Measurements from ENCODE around the gene TAS2R41.

TAS2R41 gene, protein sequence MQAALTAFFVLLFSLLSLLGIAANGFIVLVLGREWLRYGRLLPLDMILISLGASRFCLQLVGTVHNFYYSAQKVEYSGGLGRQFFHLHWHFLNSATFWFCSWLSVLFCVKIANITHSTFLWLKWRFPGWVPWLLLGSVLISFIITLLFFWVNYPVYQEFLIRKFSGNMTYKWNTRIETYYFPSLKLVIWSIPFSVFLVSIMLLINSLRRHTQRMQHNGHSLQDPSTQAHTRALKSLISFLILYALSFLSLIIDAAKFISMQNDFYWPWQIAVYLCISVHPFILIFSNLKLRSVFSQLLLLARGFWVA

DNA sequence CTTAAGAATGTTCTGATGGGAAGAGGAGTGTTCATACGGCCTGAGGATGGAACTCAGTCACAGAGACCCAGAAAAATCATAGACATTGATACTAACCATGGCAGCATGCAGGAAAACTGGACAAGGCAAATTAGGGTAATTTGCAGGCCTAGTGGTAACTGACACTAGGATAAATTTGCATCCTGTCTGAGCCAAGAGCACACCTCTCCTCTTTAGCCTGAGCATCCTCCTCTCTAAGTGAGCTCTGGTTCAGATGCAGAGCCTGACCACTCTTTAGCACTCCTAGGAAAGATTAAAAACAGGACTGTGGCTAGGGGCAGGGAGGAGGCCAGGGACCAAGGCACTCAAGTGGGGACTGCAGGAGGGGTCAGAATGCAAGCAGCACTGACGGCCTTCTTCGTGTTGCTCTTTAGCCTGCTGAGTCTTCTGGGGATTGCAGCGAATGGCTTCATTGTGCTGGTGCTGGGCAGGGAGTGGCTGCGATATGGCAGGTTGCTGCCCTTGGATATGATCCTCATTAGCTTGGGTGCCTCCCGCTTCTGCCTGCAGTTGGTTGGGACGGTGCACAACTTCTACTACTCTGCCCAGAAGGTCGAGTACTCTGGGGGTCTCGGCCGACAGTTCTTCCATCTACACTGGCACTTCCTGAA is at the start of gene TAS2R41:
TSS of gene TAS2R41 (plus strand) at position 373 of the 650 bp plus-strand sequence. CDS start at position 373, 0 bp downstream.
- DNase-seq = no peak

DNA sequence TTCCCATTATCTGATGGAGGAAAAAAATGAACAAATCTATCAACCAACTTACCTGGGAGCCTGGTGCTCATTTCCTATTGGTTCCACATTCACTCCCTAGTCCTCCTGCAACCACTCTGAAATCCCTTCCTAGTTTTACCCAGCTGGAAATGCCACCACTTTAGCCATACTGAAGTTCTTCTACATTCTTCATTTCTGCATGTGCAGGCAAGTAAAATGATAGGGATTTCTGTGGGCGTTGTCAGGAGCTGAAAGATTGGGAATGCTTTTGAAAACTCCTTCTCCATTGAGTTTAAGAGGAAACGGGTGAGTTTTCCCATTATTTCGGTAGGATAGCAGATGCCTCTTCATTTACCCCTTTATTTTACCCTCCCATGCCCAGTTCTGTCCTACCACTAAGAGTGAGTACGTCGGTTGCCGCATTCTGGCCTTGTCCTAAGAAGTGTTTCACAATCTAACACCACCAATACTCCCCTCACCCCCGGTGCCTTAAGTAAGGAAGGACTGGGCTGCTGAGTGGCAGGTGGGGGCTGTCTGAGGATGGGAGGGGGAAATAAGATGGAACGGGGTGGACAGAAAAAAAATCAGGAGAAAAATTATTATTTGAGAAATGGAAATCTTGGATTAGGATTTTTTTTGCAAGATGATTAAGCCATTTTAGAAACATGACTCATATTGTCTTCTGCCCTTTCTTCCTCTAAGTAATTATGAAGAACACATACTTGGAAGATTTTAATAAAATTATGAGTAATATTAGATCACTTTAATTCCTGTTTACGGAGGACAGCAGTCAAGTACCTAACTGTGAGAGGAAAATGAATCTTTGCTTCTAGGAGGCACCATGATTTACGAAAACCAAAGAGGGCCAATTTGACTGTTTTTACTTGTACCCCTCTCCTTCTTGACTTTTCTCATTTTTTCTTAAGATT is 47.6 kb upstream of the TAS2R41 start:
- DNase-seq = no peak

DNA sequence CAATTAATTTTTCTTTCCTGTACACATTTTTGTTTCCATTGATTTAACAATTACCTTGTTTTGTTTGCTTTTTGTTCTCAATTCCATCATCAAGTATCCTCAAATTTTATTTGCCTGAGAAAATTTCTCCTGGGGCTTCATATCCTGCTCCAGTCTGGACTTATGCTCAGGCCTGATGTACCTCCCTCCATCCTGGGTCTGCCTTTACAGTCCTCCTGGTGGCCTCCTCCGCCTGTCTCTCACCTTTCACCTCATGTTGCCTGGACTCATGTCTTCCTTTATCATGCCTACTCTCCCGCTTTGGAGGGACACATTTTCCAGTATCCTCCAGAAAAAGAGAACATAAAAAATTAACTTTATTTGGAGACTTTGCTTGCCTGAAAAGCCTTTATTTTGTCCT is 46.6 kb upstream of the TAS2R41 start:
- DNase-seq = no peak

DNA sequence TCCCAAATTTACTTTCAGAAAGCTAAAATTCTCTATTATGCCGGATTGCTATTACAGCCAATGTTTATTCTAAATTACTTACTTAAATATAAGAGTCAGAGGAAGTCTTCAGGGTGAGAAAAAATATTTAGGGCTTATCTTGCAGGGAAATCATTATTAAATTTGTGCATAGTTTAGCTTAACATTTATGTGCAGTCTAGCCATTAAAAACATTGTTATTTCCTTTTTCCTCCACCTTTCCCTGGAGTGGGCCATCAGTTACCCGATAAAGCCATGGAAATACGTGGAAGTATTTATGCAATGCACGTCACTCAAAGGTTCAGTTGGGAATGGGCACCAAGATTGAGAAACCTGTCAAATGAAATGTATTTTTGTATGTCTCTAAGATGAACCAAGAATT is 43.9 kb upstream of the TAS2R41 start:
- DNase-seq = no peak

DNA sequence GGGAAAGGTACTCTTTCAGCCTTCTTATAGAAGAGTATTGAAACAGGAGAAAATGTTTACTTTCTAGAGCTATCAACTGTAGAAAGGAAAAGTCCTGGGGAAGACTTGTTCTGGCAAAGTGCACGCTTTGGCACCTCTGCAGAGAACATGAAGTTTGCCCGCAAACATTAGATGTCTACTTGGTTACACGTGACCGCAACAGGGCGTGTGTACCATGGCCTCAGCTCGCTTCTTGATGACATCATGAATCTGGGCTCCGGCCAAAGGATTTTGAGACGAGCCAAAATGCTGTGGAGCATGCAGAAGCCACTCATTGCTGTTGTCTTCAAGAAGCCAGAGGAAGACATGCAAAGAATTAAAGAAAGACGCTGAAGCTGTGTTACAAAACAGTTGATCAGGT is 43.0 kb upstream of the TAS2R41 start:
- no peak for DNase-seq

DNA sequence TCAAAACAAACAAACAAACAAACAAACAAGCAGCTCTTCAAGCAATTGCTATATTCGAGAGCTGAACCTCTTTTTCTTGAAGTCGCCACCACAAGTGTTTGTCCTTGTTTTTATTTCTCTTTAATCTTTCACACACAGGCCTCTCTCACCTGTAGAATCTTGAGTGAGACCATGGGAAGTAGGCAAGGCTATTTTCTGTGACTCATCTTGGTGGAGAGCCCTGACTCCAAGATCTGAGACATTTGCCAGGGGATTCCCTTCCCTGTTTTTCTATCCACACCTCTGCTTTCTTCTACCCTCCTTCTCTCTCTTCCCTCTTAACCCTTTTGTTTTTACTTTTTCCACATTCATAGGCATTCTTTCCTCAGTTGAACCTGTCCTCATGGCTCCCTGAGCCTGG is 42.4 kb upstream of the TAS2R41 start:
- DNase-seq = no peak

DNA sequence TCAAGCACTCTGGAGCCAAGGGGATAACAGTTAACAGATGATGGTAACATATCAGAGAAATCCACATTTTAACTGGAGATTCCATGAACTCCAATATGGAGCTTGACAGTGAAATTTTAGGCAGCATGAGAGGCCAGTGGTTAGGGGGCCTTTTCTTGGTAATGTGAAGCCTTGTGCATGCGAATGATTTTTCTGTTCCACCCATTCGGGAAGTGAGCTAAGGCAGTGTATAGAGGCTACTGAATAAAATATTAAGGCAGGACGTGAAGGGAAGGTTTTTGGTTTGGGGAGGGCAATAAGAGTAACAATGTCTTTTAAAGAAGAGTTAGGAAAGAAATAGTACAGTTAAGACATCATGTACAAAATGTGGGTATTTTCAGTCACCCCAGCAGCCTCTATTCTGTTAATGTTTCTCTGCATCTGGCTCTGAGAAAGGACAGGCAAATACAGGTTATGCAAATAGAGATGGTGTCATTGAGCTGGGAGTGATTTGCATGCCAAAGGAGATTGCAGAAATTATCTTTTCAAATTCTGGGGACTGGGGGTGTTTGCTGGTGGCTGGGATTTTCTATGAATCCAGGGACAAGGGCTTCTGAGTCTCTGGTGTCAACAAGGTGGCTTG is 41.2 kb upstream of the TAS2R41 start:
- DNase-seq = no peak

DNA sequence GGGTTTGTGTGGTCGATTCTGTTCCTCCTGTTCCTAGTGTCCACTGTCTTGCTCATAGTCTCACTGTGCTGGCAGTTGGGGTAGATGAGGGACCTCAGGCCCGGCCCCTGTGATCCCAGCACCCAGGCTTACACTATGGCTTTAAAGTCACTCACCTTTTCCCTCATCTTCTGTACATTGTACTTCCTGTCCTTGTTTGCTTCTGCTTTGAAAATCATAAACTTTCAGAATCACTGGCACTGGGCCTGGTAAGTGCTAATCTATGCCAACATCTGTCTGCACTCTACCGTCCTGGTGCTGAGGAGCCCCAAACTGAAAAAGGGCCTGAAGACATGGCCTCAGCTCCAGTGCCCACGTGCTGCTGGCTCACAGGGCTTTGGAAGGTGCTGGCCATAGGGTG is 40.1 kb upstream of the TAS2R41 start:
- DNase-seq = no peak

DNA sequence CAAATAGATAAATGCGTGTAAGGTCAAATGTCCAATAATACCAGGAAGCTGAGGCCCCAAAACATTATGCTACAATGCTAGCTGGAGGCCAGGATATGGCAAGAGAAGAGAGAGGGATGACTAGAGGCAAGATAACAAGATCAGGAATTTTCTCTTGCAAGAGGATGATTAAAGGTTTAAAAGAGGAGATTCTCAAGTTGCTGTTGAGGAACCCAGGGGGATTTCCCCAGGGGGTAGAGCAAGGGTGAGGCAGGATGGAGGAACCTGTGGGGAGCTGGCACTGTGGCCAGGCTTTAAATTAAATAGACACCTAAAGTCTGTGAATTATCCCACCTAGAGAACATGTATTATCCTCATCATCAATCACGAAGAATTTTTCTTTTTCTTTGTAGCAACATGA is 37.8 kb upstream of the TAS2R41 start:
- DNase-seq = no peak

DNA sequence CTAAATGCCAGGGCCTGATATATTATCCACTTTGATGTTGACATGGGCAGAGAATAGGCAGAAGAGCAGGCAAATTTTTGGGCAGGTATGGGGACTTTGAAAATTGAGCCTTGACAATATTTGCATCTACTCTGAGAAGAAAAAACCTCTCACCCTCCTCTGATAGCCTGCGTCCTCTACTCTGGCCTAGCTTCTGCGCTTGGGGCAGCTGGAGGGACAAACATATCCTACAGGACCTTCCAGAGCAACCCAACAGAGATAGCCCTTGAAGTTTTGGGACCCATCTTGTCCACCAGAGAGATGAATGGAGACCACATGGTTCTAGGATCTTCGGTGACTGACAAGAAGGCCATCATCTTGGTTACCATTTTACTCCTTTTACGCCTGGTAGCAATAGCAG is 34.5 kb upstream of the TAS2R41 start, which contains the start of gene TAS2R60:
TSS of gene TAS2R60 (plus strand) at position 301 of the 400 bp plus-strand sequence. CDS start at position 301, 0 bp downstream.
- DNase-seq = no peak

DNA sequence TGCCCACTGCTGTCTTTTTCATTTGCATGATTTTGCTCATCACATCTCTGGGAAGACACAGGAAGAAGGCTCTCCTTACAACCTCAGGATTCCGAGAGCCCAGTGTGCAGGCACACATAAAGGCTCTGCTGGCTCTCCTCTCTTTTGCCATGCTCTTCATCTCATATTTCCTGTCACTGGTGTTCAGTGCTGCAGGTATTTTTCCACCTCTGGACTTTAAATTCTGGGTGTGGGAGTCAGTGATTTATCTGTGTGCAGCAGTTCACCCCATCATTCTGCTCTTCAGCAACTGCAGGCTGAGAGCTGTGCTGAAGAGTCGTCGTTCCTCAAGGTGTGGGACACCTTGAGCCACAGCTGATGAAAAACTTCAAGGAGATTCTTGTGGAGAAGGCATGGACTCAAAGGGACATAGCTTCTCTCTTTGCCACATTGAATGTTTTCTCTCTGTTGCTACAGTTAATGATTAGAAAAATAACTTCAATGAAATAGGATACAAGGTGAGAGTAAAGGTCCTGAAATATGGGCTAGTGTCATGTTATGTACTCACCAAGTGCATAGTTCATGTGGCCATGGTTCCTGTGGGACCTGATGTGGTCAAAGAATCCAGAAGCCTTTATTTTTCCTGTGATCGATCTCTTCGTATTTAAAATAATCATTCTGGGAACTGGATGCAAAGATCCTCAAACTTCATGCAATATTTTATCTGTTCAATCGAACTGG is 33.5 kb upstream of the TAS2R41 start:
- DNase-seq = no peak

DNA sequence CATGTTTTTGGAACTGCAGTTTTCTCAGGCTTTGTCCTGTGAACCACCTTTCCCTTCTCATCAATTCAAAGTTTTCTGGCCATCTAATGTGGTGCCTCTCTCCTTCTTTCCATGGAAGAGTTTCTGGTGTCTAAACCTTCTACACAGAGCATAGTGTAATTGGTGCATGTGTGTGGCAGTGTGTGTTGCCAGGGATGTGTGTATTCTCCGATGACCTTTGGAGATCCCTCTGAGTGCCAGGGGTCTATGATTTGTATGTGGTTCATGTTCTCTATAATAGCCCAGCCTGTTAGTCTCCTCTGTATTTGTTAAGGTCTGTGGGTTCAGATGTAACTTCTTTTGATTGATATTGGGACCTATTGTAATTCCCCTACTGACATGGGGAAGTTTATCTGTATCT is 32.9 kb upstream of the TAS2R41 start:
- no peak for DNase-seq

DNA sequence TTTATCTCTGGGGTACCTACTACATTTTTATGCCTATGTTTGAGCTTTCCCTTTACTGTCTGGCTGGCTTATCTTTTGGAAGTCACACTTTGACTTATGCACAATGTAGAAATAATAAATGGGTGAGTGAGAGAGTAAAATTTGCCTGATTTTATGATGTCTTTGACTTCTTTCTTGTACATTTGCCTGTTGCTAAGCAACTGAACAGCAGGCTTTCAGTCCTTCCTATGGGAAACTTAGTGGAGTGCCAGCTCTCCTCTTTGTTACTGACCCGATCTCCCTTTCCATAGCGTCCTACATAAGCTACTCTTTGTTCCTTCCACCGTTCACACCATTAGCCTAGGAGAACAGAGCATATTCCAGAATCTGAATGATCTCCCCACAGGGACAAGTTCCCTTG is 30.2 kb upstream of the TAS2R41 start:
- no peak for DNase-seq

DNA sequence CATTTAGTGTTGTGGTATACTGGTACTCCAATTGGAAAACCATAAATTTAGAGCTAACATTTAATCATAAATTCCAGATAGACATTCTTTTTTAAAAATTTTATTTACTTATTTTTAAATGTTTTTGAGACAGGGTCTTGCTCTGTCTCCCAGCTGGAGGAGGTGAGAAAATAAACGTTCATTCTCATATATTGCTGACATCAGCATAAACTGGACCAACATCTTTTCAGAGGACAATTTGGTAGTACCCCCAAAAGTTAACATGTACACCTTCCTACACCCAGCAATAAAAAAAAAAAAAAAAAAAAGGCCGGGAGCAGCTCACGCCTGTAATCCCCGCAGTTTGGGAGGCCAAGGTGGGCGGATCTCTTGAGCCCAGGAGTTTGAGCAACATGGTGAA is 29.2 kb upstream of the TAS2R41 start:
- DNase-seq = no peak

DNA sequence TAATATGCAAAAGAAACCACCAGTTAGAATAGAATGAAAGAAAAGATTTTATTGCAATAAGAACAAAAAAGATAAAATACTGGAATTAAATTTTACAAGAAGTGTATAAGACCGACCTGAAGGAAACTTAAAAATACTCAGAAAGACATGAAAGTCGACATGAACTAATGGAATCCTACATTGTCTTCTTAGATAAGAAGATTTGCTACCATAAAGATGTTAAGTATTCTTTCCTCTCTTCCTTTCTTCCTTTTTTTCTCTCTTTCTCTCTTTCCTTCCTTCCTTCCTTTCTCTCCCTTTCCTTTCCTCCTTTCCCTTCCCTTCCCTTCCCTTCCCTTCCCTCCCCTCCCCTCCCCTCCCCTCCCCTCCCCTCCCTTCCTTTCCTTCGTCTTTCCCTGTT is 27.9 kb upstream of the TAS2R41 start:
- no peak for DNase-seq

DNA sequence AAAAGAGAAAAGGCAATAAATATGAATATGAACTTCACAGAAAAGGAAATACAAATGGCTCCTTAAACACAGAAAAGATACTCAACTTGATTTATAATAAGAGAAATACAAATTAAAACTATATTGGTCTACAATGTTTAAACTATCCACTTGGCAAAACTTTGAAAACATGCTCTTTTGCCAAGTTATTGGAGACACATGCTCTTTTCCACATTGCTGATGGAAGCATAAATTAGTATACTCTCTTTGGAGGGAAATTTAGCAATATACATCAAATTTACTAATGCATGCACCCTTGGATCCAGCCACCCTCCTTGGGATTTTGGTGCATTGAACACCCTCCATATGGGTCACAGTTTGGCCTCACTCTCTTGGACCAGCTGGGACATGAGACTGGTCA is 26.6 kb upstream of the TAS2R41 start:
- no peak for DNase-seq

DNA sequence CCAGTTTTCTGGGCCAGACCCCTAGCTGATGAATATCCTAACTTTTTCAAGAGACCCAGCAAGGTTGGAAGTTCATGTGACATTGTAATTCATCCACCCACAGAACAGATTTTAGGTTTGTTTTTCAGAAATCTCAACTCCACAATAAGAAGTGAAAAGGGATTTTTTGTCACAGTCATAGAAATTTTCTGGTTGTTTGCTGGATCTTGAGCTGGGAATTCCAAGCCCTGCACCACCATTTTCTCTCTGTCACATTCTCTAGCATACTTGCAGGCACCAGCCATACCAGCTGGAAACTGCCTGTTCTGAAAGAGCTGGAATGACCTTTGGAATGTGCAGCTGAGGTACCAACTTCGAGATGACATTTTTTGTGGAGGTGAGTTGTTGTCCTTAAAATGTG is 25.9 kb upstream of the TAS2R41 start:
- no peak for DNase-seq

DNA sequence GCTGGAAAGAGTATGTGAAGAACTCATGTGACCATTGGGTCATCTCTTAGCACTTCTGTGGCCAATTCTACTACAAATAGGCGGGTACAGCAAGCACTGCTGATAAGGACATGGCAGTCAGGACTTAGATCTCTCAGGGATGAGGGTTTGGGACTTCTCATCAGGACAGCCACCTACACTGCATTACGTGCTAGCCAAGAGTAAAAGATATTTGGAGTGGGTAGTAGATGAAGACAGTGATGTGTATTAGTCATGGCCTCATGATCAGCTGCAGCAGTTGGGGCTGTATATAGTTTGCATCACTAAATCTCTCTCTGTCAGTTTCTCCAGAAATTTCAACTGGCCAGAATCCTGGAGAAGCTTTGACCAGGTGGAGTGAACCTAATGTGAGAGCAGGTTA is 25.2 kb upstream of the TAS2R41 start:
- no peak for DNase-seq

DNA sequence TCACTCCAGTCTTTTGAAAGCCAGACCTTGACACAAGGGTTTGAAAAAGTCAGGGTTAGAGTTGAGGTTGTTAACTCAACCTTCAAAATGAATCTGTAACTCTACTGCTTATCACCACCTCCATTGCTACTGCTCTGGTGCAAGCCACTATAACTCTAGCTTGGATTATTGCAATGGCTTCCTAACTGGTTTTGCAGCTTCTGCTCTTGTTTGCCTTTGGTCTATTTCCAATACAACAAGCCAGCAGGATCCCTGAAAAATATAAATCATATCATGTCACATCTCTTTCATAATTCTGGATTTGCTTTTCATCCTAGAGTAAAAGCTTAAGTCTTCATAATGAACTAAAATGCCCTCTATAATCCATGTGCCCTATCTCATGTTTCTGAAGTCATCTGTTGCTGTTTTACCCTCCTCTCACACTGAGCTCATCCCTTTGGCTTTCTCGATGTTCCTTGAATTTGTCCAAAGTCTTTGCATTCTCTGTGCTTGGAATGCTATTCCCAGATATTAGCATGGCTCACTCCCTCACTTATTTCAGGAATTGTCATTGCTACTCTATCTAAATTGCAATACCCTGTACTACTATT is 23.5 kb upstream of the TAS2R41 start:
- no peak for DNase-seq

DNA sequence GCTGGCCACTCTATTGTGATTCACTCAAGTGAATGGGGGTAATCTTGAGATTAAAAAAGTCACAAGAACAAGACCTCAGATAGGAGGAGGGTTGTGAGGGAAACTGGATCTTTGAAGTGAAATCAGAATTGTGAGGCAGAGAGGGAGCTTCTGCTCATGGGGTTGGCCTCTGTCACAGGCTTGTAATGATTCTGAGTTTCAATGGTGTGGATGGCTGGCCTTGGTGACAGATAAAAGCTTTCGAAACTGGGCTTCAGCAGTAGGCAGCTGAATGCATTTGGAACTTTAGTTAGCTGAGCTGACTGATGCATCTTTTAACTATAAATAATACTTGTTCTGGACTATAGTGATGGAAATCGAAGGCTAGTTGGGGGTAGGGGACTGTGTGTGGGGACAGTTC is 22.2 kb upstream of the TAS2R41 start:
- DNase-seq = no peak

DNA sequence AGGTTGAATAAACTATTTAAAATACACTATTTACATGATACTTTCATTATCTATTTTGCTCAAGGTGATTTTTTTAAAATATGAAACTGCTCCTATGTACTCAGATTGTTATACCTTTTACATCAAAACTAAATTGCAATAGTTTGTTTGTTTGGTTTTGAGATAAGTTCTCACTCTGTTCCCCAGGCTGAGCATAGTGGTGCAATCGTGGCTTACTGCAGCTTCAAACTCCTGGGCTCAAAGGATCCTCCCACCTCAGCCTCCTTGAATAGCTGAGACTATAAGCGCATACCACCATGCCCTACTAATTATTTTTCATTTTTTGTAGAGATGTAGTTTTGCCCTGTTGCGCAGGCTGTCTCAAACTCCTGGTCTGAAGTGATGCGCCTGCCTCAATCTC is 21.7 kb upstream of the TAS2R41 start:
- DNase-seq = no peak

All from NCI-H2107 (cell line).